SK-N-MC (cell line): ENCODE results near the gene APBA2.

Source experiments
- DNase-seq: peaks from one replicate; pipeline ENCODE4 v3.0.0-alpha.2; 2011; ENCODE audit warnings: low read depth, low spot score
- H3K27ac ChIP-seq: fragments of 200-600 bp; sonication (generic); 2 replicates; pipeline ENCODE4 v1.5.1; 2016; ENCODE audit warnings: mixed run types
- H3K36me3 ChIP-seq: fragments of 200-600 bp; sonication (generic); 2 replicates; pipeline ENCODE4 v1.6.1; 2017; ENCODE audit warnings: antibody characterized with exemption, low read length, mixed read lengths; ENCODE audit not compliant: insufficient read depth
- H3K4me3 ChIP-seq: fragments of 200-600 bp; sonication (generic); 2 replicates; pipeline ENCODE4 v1.5.1; 2016
- H3K9ac ChIP-seq: fragments of 200-600 bp; sonication (generic); 2 replicates; pipeline ENCODE4 v1.8.0; 2017; ENCODE audit warnings: mixed run types, mixed read lengths; ENCODE audit not compliant: insufficient read length
- H3K9me3 ChIP-seq: fragments of 200-600 bp; sonication (generic); 2 replicates; pipeline ENCODE4 v1.6.1; 2017; ENCODE audit warnings: low read depth, mild to moderate bottlenecking, antibody characterized with exemption, low read length, moderate library complexity, mixed read lengths
- EZH2 ChIP-seq: fragments of 200-600 bp; sonication (generic); IDR thresholded peaks from one replicate; pipeline ENCODE4 v1.6.1; 2017; ENCODE audit warnings: antibody characterized with exemption
- FOXP2 ChIP-seq: optimal IDR thresholded peaks from 2 replicates; pipeline ENCODE3; 2011; ENCODE audit warnings: mild to moderate bottlenecking, moderate library complexity; ENCODE audit not compliant: insufficient read depth; ENCODE audit errors: extremely low read length, control extremely low read depth
- POLR2AphosphoS5 ChIP-seq: IDR thresholded peaks from 2 replicates; pipeline ENCODE4 v1.6.1; 2012; ENCODE audit warnings: mild to moderate bottlenecking, low read depth, low read length, borderline replicate concordance

The APBA2 gene

GRCh38 chr15:28934645-28935044 lies 48.9 kb downstream of the APBA2 start:
- Histone ChIP-seq H3K9me3 (no peaks in the 10 kb centered on the region), H3K27ac (no peak overlapping the region), H3K36me3 (no peaks in the 10 kb centered on the region), H3K9ac (no peak overlapping the region), H3K4me3 (no peak overlapping the region)
- no peak for DNase-seq
- no peak for TF ChIP-seq POLR2AphosphoS5
- no peak for TF ChIP-seq EZH2
- TF ChIP-seq FOXP2: no peak

- Histone ChIP-seq H3K4me3 (no peak overlapping the region), H3K9ac (no peak overlapping the region), H3K27ac (no peak overlapping the region), H3K9me3 (no peaks in the 10 kb centered on the region), H3K36me3 (no peaks in the 10 kb centered on the region)
- no peak for DNase-seq
- TF ChIP-seq POLR2AphosphoS5: no peak
Observed at GRCh38 chr15:28935316-28935715, 49.5 kb downstream of the APBA2 start.

- TF ChIP-seq EZH2: no peak
- Histone ChIP-seq H3K4me3 (no peak overlapping the region), H3K9me3 (no peaks in the 10 kb centered on the region), H3K9ac (no peak overlapping the region), H3K27ac (no peak overlapping the region), H3K36me3 (no peaks in the 10 kb centered on the region)
- DNase-seq: no peak
Observed at GRCh38 chr15:28936081-28936480, 50.3 kb downstream of the APBA2 start.

DNA sequence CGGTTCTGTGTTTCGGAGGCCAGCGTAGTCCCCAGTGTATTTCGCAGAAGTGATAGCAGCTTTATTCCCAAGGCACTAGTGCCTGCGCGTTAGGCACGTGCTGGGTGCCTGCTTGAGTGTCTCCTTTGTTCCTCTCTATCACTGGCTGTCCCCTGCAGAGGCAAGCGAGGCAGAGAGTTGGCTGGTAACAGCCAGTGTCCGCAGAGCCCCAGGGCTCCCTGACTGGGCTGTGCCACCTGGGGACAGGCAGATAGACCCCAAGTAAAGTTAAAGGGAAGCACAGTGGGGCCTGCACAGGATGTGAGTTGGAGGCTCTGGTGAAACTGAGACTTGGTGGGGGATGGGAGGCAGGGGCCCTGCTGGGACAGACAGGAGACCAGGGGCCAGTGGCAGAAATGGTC lies 50.7 kb downstream of the APBA2 start:
- Histone ChIP-seq H3K27ac (no peak overlapping the region), H3K36me3 (no peaks in the 10 kb centered on the region), H3K9me3 (no peaks in the 10 kb centered on the region), H3K4me3 (no peak overlapping the region), H3K9ac (no peak overlapping the region)
- DNase-seq: no peak
- TF ChIP-seq FOXP2 (no peak), EZH2 (no peak), POLR2AphosphoS5 (no peak)

GRCh38 chr15:28937271-28937670 lies 51.5 kb downstream of the APBA2 start:
- Histone ChIP-seq H3K36me3 (no peaks in the 10 kb centered on the region), H3K9ac (no peak overlapping the region), H3K4me3 (no peak overlapping the region), H3K9me3 (no peaks in the 10 kb centered on the region), H3K27ac (no peak overlapping the region)
- DNase-seq: no peak
- TF ChIP-seq POLR2AphosphoS5: no peak
- TF ChIP-seq FOXP2: no peak
- no peak for TF ChIP-seq EZH2

- Histone ChIP-seq H3K27ac (no peak overlapping the region), H3K9ac (no peak overlapping the region), H3K4me3 (no peak overlapping the region), H3K9me3 (no peaks in the 10 kb centered on the region), H3K36me3 (no peaks in the 10 kb centered on the region)
- DNase-seq: no peak
- TF ChIP-seq FOXP2 (no peak), EZH2 (no peak), POLR2AphosphoS5 (no peak)
Observed at GRCh38 chr15:28942046-28942445, 56.3 kb downstream of the APBA2 start.

DNA sequence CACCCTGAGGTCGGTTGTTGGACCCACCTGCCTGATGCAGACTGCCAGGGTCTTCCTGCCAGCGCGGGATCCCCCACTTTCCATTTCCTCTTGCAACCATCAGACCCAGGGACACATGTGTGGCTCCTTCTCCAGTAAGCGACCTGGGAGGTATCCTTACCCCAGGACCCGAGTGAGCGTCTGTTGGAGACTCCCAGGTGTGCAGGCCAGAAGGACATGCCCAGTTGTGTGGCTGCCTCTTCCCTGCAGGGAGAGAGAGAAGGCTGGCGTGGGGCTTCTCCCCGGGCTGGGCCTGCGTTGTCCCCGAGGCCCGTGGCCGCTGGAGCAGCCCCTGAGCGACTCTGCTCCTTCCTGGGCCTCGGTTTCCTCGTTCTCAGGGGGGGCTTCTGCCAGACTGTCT lies 56.8 kb downstream of the APBA2 start:
- Histone ChIP-seq H3K9ac (no peak overlapping the region), H3K27ac (no peak overlapping the region), H3K9me3 (no peaks in the 10 kb centered on the region), H3K4me3 (no peak overlapping the region), H3K36me3 (no peaks in the 10 kb centered on the region)
- DNase-seq: no peak
- TF ChIP-seq FOXP2 (no peak), POLR2AphosphoS5 (no peak), EZH2 (no peak)

- TF ChIP-seq EZH2 (no peak), POLR2AphosphoS5 (no peak), FOXP2 (no peak)
- Histone ChIP-seq H3K27ac (no peak overlapping the region), H3K9ac (no peak overlapping the region), H3K4me3 (no peak overlapping the region), H3K9me3 (no peaks in the 10 kb centered on the region), H3K36me3 (no peaks in the 10 kb centered on the region)
- no peak for DNase-seq
Observed at GRCh38 chr15:28943146-28943545, 57.4 kb downstream of the APBA2 start.

DNA sequence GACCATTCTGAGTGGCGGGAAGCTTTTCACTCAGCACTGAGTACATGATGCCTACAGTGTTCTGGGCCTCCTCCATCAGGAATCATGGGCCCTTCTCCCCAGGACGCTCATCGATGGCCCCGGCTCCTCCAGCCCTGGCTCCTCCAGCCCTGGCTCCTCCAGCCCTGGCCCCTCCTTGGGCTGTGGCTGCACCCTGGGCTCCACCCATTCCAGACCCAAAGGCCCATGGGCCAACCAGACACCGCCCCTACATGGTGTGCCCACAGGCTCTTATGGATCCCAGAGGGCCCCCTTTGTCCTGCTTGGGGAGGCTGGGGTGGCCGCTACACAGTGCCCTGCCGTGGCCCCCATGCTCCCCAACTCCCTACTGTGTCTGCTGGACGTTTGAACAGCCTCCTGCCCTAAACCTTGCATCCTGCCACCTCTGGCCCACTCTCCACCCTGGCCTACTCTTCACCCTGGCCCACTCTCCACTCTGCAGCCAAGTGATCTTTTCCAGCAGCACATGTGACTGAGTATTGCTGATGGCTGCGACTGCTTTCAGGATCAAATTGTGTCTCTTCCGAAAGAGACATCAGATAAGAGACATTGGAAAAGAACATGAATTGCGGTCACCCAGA lies 57.9 kb downstream of the APBA2 start:
- no peak for TF ChIP-seq EZH2
- no peak for TF ChIP-seq FOXP2
- TF ChIP-seq POLR2AphosphoS5: no peak

More for the DNA sequence above, 57.9 kb downstream of the APBA2 start:
- H3K27ac ChIP-seq: no peak overlapping the region
- DNase-seq: no peak
- no peaks in the 10 kb centered on the region for H3K9me3 ChIP-seq
- H3K36me3 ChIP-seq: no peaks in the 10 kb centered on the region
- H3K4me3 ChIP-seq: no peak overlapping the region
- H3K9ac ChIP-seq: no peak overlapping the region
